ENCODE measurements around the gene PTX4.

Gene PTX4

DNA sequence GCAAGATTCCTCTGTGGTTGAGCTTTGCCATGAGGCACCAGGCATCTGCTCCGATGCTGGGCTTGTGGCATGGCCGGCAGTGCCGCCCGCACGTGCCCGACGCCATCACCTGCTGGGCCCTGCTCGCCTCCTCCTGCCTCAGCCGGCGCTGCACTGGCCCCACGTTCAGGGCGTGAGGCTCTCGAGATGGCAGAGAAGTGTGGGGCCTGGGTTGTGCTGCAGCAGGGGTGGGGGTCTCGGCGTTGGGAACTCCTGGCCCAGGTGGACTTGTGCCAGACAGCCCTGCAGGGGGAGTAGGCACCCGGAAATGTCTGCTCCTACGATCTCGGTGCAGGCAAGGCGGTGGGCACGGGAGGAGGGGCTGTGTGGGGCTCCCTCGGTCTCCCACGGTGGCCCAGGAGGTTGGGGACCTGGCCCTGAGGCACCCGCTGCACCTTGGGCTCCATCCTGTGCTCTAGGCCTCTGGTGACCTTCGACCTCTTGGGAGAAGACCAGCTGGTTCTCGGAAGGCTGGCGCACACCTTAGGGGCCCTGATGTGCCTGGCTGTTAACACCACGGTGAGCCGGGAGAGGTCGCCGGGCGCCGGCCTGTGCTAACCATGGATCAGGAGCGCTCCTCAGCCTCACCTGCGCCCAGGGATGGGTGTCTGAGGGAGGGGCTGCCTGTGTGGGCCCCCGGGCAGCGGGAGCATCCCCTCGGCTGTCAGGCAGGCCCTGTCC, 17.9 kb upstream of the PTX4 start:
- no peak overlapping the region for H3K4me3 ChIP-seq (ENCODE audit: low read length in 2 of 2)
- peaks cover 22% of the 10 kb centered on the region for H3K4me1 ChIP-seq (ENCODE audit: control insufficient read depth, insufficient read depth, low read length)
- H3K9ac ChIP-seq (ENCODE audit: low read length in 2 of 2), result no peak overlapping the region
- no peaks in the 10 kb centered on the region for H3K27me3 ChIP-seq (ENCODE audit: control insufficient read depth in 1 of 2, insufficient read depth in 2 of 2, low read length in 2 of 2)
- H3K9me3 ChIP-seq (ENCODE audit: control insufficient read depth in 2 of 2, low read length in 2 of 2), result no peaks in the 10 kb centered on the region
- H3K36me3 ChIP-seq (ENCODE audit: control insufficient read depth in 2 of 2, insufficient read depth in 2 of 2, low read length in 2 of 2), result peaks cover 9 to 18% of the 10 kb centered on the region in 2 donors
- no peak overlapping the region for H3K27ac ChIP-seq (ENCODE audit: low read length)

DNA sequence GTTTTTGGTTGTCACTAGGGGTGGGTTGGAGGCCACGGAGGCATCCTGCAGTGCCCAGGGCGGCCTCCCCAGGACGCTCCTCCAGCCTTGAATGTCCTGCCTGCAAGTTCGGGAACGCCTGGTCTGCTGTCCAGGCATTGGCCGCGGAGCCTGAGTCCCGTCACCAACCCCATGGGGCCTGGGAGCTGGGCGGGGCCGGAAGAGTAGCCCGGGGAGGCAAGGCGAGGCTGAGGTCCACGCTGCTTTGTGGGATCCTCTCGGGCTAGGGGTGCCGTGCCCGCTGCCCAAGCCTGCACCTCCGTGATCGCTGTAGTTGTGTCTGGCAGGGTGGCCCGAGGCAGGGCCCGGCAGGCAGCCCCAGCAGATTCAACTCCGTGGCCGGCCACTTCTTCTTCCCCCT, 17.2 kb upstream of the PTX4 start:
- Histone ChIP-seq H3K36me3 (ENCODE audit: control insufficient read depth in 2 of 2, insufficient read depth in 2 of 2, low read length in 2 of 2) (peaks cover 13 to 22% of the 10 kb centered on the region in 2 donors), H3K9me3 (ENCODE audit: control insufficient read depth in 2 of 2, low read length in 2 of 2) (no peaks in the 10 kb centered on the region), H3K9ac (ENCODE audit: low read length in 2 of 2) (no peak overlapping the region), H3K27me3 (ENCODE audit: control insufficient read depth in 1 of 2, insufficient read depth in 2 of 2, low read length in 2 of 2) (no peaks in the 10 kb centered on the region), H3K4me3 (ENCODE audit: low read length in 2 of 2) (no peak overlapping the region), H3K4me1 (ENCODE audit: control insufficient read depth, insufficient read depth, low read length) (peaks cover 22% of the 10 kb centered on the region), H3K27ac (ENCODE audit: low read length) (no peak overlapping the region)

DNA sequence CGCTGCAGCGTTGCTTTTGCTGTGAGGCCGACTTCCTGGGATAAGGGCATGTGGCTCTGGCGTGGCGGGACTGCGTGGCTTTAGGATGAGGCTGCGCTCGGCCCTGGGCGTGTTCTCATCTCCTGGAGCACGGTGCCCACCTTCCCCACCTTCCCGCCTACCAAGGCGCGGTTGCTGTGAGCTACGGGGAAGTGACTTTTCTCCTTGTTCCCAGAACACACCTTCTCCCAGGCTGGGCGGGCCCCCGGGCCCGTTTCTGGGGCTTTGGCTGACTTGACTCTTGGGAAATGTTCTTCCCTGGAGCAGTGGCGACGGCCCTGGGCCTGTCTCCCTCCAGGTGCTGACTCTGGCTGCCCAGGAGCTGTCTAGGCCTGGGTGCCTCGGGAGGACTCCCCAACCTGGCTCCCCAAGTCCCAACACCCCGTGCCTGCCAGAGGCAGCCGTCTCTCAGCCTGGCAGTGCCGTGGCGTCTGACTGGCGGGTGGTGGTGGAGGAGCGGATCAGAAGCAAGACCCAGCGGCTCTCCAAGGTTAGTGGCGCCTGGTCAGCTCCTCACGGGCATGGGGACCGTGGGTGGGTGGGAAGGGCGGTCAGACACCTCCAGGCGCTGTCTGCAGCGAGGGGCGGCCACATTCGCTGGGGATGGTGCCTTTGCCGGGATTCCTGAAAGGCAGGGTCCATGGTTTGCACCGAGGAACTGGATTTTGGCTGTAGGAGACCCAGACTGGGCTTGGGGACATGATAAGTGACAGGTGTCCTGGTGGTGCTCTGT, 16.5 kb upstream of the PTX4 start:
- no peak overlapping the region for H3K4me3 ChIP-seq (ENCODE audit: low read length in 2 of 2)
- no peak overlapping the region for H3K27ac ChIP-seq (ENCODE audit: low read length)
- peaks cover 17% of the 10 kb centered on the region for H3K4me1 ChIP-seq (ENCODE audit: control insufficient read depth, insufficient read depth, low read length)
- H3K36me3 ChIP-seq (ENCODE audit: control insufficient read depth in 2 of 2, insufficient read depth in 2 of 2, low read length in 2 of 2), result peaks cover 13 to 25% of the 10 kb centered on the region in 2 donors
- no peaks in the 10 kb centered on the region for H3K9me3 ChIP-seq (ENCODE audit: control insufficient read depth in 2 of 2, low read length in 2 of 2)
- H3K27me3 ChIP-seq (ENCODE audit: control insufficient read depth in 1 of 2, insufficient read depth in 2 of 2, low read length in 2 of 2), result no peaks in the 10 kb centered on the region
- H3K9ac ChIP-seq (ENCODE audit: low read length in 2 of 2), result no peak overlapping the region

DNA sequence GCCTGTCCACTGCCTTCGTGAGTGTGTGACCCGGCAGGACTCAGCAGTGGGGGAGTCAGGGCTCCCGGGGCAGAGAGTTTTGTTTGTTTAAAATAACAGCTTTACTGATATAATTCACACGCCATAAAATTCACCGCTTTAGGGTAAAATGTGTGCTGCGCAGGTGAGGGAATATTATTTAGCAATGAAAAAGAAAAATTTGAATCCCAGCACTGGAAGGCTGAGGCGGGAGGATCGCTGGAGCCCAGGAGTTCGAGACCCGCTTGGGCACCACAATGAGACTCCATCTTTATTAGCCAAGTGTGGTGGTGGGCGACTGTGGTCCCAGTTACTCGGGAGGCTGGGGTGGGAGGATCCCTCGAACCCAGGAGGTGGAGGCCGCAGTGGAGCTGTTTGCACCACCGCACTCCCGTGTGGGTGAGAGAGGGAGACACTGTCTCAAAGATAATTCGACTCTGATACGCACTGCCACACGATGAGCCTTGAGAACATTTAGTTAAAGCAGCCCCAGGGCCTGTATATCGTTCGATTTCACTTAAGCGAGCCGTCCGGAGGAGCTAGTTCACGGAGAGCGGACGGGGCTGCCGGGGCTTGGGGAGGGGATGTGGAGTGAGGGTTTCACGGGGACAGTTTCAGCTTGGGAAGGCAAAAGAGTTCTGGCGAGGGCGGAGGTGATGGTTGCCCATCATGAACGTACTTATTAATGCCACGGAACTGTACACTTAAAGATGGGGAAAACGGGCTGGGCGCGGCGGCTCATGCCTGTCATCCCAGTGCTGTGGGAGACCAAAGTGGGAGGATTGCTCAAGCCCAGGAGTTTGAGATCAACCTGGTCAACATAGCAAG, 14.6 kb upstream of the PTX4 start:
- Histone ChIP-seq H3K9me3 (ENCODE audit: control insufficient read depth in 2 of 2, low read length in 2 of 2) (no peaks in the 10 kb centered on the region), H3K27me3 (ENCODE audit: control insufficient read depth in 1 of 2, insufficient read depth in 2 of 2, low read length in 2 of 2) (no peaks in the 10 kb centered on the region), H3K27ac (ENCODE audit: low read length) (no peak overlapping the region), H3K4me3 (ENCODE audit: low read length in 2 of 2) (no peak overlapping the region), H3K9ac (ENCODE audit: low read length in 2 of 2) (no peak overlapping the region), H3K4me1 (ENCODE audit: control insufficient read depth, insufficient read depth, low read length) (peaks cover under 1% of the 10 kb centered on the region), H3K36me3 (ENCODE audit: control insufficient read depth in 2 of 2, insufficient read depth in 2 of 2, low read length in 2 of 2) (peaks cover 13 to 35% of the 10 kb centered on the region in 2 donors)

DNA sequence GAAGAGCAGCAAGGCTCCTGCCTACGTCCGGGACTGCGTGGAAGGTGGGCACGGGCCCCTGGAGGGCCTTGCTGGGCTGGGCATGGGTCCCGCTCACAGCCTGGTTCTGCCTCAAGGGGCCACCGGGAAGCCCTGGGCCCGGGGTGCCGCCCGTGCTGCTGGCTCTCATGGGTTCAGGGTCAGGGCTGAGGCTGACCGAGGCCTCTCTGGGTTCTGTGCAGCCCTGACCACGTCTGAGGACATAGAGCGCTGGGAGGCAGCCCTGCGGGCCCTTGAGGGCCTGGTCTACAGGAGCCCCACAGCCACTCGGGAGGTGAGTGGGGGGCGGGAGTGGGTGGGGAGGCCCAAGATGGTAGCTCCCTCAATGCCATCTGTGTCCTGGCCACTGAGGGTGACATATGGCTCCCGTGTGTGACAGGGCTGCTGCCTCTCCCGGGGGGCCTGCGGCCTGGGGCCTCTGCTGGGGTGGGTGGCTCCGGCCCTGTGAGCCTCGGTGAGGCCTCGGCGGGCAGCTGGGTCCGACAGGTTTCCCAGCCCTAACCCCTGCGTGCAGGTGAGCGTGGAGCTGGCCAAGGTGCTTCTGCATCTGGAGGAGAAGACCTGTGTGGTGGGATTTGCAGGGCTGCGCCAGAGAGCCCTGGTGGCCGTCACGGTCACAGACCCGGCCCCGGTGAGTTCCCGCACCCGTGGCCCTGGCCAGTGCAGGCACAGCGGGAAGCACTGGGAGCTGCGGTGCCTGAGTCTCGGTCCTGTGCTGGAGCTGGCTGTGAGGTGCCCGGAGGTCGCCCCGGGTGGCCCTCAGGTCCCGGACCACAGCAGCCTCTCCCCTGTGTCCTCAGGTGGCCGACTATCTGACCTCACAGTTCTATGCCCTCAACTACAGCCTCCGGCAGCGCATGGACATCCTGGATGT, 13.6 kb upstream of the PTX4 start:
- no peak overlapping the region for H3K9ac ChIP-seq (ENCODE audit: low read length in 2 of 2)

DNA sequence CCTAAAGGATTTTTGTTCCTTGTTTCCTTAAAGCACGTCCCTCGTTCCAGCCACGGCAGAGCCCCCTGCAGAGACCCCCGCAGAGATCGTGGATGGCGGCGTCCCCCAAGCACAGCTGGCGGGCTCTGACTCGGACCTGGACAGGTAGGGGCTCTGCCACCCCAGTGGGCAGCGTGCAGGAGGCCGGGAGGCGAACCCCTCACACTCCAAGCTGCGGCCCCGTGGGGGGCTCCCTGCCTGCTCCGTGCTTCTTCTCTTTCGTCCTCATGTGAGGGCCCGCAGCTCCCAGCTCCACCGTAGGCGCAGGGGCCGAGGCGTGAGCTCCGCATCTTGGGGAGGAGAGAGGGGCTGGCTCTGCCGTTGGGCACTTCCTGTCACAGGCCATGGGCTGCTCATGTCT, 12.9 kb upstream of the PTX4 start:
- H3K36me3 ChIP-seq (ENCODE audit: control insufficient read depth in 2 of 2, insufficient read depth in 2 of 2, low read length in 2 of 2), result peaks cover 15 to 44% of the 10 kb centered on the region in 2 donors

More for the DNA sequence above, 13.6 kb upstream of the PTX4 start:
- no peaks in the 10 kb centered on the region for H3K27me3 ChIP-seq (ENCODE audit: control insufficient read depth in 1 of 2, insufficient read depth in 2 of 2, low read length in 2 of 2)
- peaks cover 2% of the 10 kb centered on the region for H3K4me1 ChIP-seq (ENCODE audit: control insufficient read depth, insufficient read depth, low read length)
- H3K9me3 ChIP-seq (ENCODE audit: control insufficient read depth in 2 of 2, low read length in 2 of 2), result no peaks in the 10 kb centered on the region
- peaks cover 15 to 39% of the 10 kb centered on the region in 2 donors for H3K36me3 ChIP-seq (ENCODE audit: control insufficient read depth in 2 of 2, insufficient read depth in 2 of 2, low read length in 2 of 2)
- H3K27ac ChIP-seq (ENCODE audit: low read length), result no peak overlapping the region
- H3K4me3 ChIP-seq (ENCODE audit: low read length in 2 of 2), result no peak overlapping the region

DNA sequence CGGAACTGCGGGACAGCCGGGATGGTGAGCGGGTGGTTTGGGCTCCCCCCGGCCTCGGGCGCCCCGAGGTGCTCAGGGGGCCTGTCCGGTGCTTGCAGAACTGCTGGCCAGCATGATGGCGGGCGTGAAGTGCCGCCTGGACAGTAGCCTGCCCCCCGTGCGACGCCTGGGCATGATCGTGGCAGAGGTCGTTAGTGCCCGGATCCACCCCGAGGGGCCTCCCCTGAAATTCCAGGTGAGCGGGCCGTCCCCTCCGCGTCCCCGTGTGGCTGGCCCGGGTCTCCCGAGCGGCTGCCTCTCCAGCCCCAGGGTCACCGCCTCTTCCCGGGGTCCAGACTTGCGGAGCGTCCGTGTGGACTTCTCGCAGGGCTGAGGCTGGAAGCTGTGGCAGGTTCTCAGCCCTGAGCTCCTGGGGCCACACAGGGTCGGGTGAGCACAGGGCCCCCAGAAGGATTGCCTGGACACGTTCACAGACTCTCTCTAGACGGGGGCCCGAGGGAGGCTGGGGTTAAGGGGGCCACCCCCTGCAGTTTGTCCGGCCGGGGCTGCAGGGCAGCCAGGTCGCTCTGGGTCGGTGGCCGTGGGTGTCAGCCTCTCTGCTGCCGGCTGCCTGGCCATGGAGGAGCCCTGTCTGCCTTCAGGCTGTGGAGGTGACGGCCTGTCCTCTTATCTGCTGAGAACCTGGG, 11.9 kb upstream of the PTX4 start:
- no peak overlapping the region for H3K9ac ChIP-seq (ENCODE audit: low read length in 2 of 2)
- H3K27me3 ChIP-seq (ENCODE audit: control insufficient read depth in 1 of 2, insufficient read depth in 2 of 2, low read length in 2 of 2), result no peaks in the 10 kb centered on the region
- no peak overlapping the region for H3K27ac ChIP-seq (ENCODE audit: low read length)
- H3K9me3 ChIP-seq (ENCODE audit: control insufficient read depth in 2 of 2, low read length in 2 of 2), result no peaks in the 10 kb centered on the region
- H3K36me3 ChIP-seq (ENCODE audit: control insufficient read depth in 2 of 2, insufficient read depth in 2 of 2, low read length in 2 of 2), result peaks cover 15 to 45% of the 10 kb centered on the region in 2 donors
- H3K4me3 ChIP-seq (ENCODE audit: low read length in 2 of 2), result no peak overlapping the region
- peaks cover 5% of the 10 kb centered on the region for H3K4me1 ChIP-seq (ENCODE audit: control insufficient read depth, insufficient read depth, low read length)

More for the DNA sequence above, 12.9 kb upstream of the PTX4 start:
- Histone ChIP-seq H3K9ac (ENCODE audit: low read length in 2 of 2) (no peak overlapping the region), H3K27ac (ENCODE audit: low read length) (no peak overlapping the region), H3K4me3 (ENCODE audit: low read length in 2 of 2) (no peak overlapping the region), H3K9me3 (ENCODE audit: control insufficient read depth in 2 of 2, low read length in 2 of 2) (no peaks in the 10 kb centered on the region), H3K27me3 (ENCODE audit: control insufficient read depth in 1 of 2, insufficient read depth in 2 of 2, low read length in 2 of 2) (no peaks in the 10 kb centered on the region), H3K4me1 (ENCODE audit: control insufficient read depth, insufficient read depth, low read length) (peaks cover 3% of the 10 kb centered on the region)

DNA sequence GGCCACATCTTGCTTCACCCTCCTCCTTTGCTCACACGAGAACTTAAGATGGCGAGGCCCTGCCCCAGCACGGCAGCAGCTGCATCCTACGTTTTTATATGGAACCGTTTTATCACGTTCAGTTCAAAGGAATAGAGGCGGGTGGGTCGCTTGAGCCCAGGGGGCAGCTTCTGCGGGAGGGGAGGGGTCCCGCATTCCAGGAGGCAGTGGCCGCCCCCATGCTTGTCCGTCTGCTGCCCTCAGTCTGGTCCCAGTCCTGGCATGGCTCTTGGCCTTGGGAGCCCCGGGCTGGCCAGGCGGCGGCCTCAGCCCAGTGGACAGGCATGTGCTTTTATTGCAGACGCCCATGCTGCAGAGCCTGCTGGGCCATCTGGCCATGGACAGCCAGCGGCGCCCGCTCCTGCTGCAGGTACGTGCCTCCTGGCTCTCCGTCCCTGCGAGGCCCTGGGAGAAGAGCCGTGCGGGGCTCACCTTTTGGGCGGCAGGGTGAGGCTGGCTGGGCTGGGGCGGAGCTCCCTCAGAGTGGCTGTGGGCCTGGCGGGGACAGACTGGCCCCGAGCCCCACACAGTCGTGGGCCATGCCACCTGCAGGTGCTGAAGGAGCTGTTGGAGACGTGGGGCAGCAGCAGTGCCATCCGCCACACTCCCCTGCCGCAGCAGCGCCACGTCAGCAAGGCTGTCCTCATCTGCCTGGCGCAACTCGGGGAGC, 11.2 kb upstream of the PTX4 start:
- no peak overlapping the region for H3K27ac ChIP-seq (ENCODE audit: low read length)
- H3K27me3 ChIP-seq (ENCODE audit: control insufficient read depth in 1 of 2, insufficient read depth in 2 of 2, low read length in 2 of 2), result no peaks in the 10 kb centered on the region
- H3K9ac ChIP-seq (ENCODE audit: low read length in 2 of 2), result no peak overlapping the region
- no peaks in the 10 kb centered on the region for H3K9me3 ChIP-seq (ENCODE audit: control insufficient read depth in 2 of 2, low read length in 2 of 2)
- peaks cover 15 to 48% of the 10 kb centered on the region in 2 donors for H3K36me3 ChIP-seq (ENCODE audit: control insufficient read depth in 2 of 2, insufficient read depth in 2 of 2, low read length in 2 of 2)
- H3K4me1 ChIP-seq (ENCODE audit: control insufficient read depth, insufficient read depth, low read length), result peaks cover 6% of the 10 kb centered on the region
- no peak overlapping the region for H3K4me3 ChIP-seq (ENCODE audit: low read length in 2 of 2)

DNA sequence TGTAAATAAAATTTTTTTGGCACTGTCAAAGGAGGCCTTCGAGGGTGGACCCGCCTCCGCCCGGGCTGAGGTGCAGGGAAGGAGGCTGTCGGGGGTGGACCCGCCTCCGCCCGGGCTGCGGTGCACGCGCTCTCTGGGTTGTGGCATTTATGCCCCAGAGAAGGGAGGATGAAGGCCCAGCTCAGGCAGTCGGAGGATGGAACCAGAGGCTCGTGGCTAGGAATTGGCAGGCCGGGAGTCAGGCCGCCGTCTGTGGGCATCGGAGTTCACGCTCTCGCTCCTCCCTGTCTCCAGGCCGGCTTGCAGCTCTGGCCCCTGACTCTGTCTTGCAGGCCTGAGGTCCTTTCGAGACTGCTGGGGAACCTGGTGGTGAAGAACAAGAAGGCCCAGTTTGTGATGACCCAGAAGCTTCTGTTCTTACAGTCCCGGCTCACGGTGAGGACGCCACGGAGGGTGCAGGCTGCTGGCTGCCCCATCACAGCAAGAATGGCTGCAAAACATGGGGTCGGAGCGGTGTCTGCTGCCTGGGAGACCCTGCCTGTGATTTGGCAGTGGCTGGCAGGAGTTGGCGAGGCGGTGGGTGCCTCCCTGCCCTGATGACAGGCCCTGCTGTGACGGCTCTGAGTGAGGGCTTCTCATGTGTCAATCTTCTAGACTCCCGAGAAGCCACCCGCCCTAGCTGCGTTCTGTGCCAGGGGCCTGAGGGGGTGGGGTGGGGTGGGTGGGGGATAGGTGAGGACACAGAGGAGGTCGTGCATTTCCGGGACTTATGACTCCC, 10.3 kb upstream of the PTX4 start:
- Histone ChIP-seq H3K36me3 (ENCODE audit: control insufficient read depth in 2 of 2, insufficient read depth in 2 of 2, low read length in 2 of 2) (peaks cover 15 to 47% of the 10 kb centered on the region in 2 donors), H3K27me3 (ENCODE audit: control insufficient read depth in 1 of 2, insufficient read depth in 2 of 2, low read length in 2 of 2) (no peaks in the 10 kb centered on the region), H3K27ac (ENCODE audit: low read length) (no peak overlapping the region), H3K4me3 (ENCODE audit: low read length in 2 of 2) (no peak overlapping the region), H3K4me1 (ENCODE audit: control insufficient read depth, insufficient read depth, low read length) (peaks cover 14% of the 10 kb centered on the region), H3K9me3 (ENCODE audit: control insufficient read depth in 2 of 2, low read length in 2 of 2) (no peaks in the 10 kb centered on the region), H3K9ac (ENCODE audit: low read length in 2 of 2) (no peak overlapping the region)
